Measurements from ENCODE around the gene STAT5A. TPM values are rescaled to one million over a fixed set of nuclear protein-coding genes. Genes with fewer than 3 reads are reported as not detected.

STAT5A gene
- total RNA-seq, 4 donors from 2014 or later: 31.9 to 46.1 (median 34.0) TPM

GRCh38 chr17:42274812-42275526, 13.3 kb upstream of the STAT5A start:
- H3K27me3 ChIP-seq: no peaks in the 10 kb centered on the region
- TF ChIP-seq, protein P1, sequence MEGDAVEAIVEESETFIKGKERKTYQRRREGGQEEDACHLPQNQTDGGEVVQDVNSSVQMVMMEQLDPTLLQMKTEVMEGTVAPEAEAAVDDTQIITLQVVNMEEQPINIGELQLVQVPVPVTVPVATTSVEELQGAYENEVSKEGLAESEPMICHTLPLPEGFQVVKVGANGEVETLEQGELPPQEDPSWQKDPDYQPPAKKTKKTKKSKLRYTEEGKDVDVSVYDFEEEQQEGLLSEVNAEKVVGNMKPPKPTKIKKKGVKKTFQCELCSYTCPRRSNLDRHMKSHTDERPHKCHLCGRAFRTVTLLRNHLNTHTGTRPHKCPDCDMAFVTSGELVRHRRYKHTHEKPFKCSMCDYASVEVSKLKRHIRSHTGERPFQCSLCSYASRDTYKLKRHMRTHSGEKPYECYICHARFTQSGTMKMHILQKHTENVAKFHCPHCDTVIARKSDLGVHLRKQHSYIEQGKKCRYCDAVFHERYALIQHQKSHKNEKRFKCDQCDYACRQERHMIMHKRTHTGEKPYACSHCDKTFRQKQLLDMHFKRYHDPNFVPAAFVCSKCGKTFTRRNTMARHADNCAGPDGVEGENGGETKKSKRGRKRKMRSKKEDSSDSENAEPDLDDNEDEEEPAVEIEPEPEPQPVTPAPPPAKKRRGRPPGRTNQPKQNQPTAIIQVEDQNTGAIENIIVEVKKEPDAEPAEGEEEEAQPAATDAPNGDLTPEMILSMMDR (IDR thresholded peaks at IDR 0.05): no peak
- no peak for TF ChIP-seq POLR2A (IDR thresholded peaks at IDR 0.05)
- intact Hi-C loops (cut with DNase I): no loop called here
- H3K9me3 ChIP-seq: no peaks in the 10 kb centered on the region
- peaks cover 4 to 15% of the 10 kb centered on the region in 2 donors for H3K4me1 ChIP-seq
- WGBS, 2 donors: 38% methylated on average over 13 of the region's 13 CpGs
- peak overlapping the region in 2 of 3 donors; percentile 10 to 85 for H3K27ac ChIP-seq
- H3K4me3 ChIP-seq (replicated peaks in 1 of 3): peak overlapping the region; percentile 21 to 81 (median 50)
- no peaks in the 10 kb centered on the region for H3K36me3 ChIP-seq
- peak in 1 of 2 donors; percentile 8 for DNase-seq

- no peak for TF ChIP-seq POLR2A (IDR thresholded peaks at IDR 0.05)
- TF ChIP-seq, protein P1 (IDR thresholded peaks at IDR 0.05): no peak
- 0 to 3% methylated on average over 14 to 26 of the region's 82 CpGs for WGBS, 2 donors
- H3K36me3 ChIP-seq: no peaks in the 10 kb centered on the region
- peak in 1 of 2 donors; percentile 5 for DNase-seq
- peaks cover 4 to 15% of the 10 kb centered on the region in 2 donors for H3K4me1 ChIP-seq
- H3K27ac ChIP-seq: peak overlapping the region in 2 of 3 donors; percentile 10 to 85
- H3K9me3 ChIP-seq: no peaks in the 10 kb centered on the region
- intact Hi-C loops (cut with DNase I): no loop called here
- H3K4me3 ChIP-seq (replicated peaks in 1 of 3): peak overlapping the region; percentile 21 to 81 (median 50)
- H3K27me3 ChIP-seq: no peaks in the 10 kb centered on the region
These were observed 12.6 kb upstream of the STAT5A start for GRCh38 chr17:42275527-42276358.

- TF ChIP-seq, protein P1 (IDR thresholded peaks at IDR 0.05): no peak
- TF ChIP-seq POLR2A (IDR thresholded peaks at IDR 0.05): peak in 1 of 2 donors; percentile 78
- Histone ChIP-seq H3K27ac (peak within 1 kb of the TSS; percentile 47 to 85 (median 54)), H3K27me3 (no peaks in the 10 kb centered on the region), H3K36me3 (no peaks in the 10 kb centered on the region), H3K4me3 (replicated peaks in 1 of 3) (peak within 1 kb of the TSS; percentile 21 to 81 (median 50)), H3K4me1 (peaks cover 4 to 15% of the 10 kb centered on the region in 2 donors), H3K9me3 (no peaks in the 10 kb centered on the region)
- WGBS, 2 donors: no CpG with 5 or more reads among the region's 47 CpGs
- intact Hi-C loops (cut with DNase I): no loop called here
- peak; percentile 59 to 67 for DNase-seq
These were observed 12.0 kb upstream of the STAT5A start, which contains the start of gene STAT5B for GRCh38 chr17:42276359-42276608. Gene STAT5B, minus strand, starts transcription at chr17:42276391. Its CDS starts 44,264 bp downstream, at chr17:42232127.

DNA sequence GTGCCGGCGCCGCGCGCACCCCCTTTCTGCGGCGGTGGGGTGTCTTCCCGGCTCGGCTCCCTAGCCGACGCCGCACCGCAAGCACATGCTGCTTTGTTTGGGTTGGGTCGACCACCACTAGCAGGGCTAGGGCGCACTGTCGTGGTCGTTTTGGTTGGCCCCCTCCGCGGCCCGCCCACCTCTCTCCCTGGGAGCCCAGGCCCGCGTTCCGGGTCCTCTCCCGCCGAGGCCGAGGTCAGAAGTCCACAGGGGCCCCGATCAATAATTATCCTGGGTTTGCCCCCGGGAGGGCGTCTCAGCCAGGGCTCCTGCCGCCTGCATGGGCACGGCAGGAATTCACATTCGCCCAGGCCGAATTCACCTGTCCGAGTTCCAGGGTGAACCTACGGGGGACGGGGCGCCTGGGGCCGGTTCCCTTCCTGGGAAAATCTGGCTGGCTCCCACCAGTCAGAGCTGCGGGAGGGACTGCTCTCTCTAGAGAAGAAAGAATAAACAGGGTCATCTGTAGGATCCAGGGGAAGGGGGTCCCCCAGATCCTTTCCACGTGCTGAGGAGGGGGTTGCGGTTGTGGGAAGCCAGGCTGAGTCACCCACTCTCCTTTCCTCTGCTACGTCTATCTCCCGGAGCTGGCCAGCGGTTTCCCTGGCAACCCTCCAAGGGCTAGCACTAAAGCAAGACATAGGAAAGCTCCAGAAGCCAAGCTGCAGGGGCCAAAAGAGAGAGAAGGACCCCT, 11.5 kb upstream of the STAT5A start:
- peak overlapping the region in 2 of 3 donors; percentile 7 to 81 for H3K4me3 ChIP-seq (replicated peaks in 1 of 3)
- peak; percentile 78 to 81 for DNase-seq
- H3K4me1 ChIP-seq: peaks cover 4 to 15% of the 10 kb centered on the region in 2 donors
- H3K36me3 ChIP-seq: no peaks in the 10 kb centered on the region
- H3K27ac ChIP-seq: peak overlapping the region; percentile 47 to 85 (median 54)
- H3K9me3 ChIP-seq: no peaks in the 10 kb centered on the region
- TF ChIP-seq, protein P1 (IDR thresholded peaks at IDR 0.05): no peak
- TF ChIP-seq POLR2A (IDR thresholded peaks at IDR 0.05): peak in 1 of 2 donors; percentile 16
- H3K27me3 ChIP-seq: no peaks in the 10 kb centered on the region
- 5 to 12% methylated on average over 11 to 14 of the region's 44 CpGs for WGBS, 2 donors
- intact Hi-C loops (cut with DNase I): no loop called here

All from thyroid gland (tissue), 4 donors.